ENCODE results near the gene SYS1. TPM values are rescaled to one million over a fixed set of nuclear protein-coding genes. Genes with fewer than 3 reads are reported as not detected.

The SYS1 gene
- polyA plus RNA-seq, 1 of the 3 experiments (the other 2 are of a cell fraction): 26.5 TPM

DNA sequence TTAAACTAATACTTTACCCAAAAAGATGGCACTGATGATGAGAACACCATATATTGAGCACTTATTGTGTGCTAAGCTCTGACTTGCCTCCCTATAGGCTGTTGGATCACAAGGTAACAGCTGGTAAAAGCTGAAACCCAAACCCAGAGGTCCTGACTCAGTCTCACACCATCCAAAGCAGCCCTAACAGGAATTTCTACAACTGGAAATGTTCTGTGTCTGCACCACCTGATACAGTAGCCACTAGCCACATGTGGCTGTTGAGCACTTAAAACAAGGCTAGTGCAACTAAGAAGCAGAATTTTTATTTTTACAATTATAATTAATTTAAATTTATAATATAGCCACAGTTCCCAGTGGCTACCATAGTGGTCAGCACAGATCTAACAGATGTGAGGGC, 39.2 kb upstream of the SYS1 start:
- TF ChIP-seq, protein P1, sequence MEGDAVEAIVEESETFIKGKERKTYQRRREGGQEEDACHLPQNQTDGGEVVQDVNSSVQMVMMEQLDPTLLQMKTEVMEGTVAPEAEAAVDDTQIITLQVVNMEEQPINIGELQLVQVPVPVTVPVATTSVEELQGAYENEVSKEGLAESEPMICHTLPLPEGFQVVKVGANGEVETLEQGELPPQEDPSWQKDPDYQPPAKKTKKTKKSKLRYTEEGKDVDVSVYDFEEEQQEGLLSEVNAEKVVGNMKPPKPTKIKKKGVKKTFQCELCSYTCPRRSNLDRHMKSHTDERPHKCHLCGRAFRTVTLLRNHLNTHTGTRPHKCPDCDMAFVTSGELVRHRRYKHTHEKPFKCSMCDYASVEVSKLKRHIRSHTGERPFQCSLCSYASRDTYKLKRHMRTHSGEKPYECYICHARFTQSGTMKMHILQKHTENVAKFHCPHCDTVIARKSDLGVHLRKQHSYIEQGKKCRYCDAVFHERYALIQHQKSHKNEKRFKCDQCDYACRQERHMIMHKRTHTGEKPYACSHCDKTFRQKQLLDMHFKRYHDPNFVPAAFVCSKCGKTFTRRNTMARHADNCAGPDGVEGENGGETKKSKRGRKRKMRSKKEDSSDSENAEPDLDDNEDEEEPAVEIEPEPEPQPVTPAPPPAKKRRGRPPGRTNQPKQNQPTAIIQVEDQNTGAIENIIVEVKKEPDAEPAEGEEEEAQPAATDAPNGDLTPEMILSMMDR (IDR thresholded peaks at IDR 0.05): no peak
- TF ChIP-seq RCOR1 (IDR thresholded peaks at IDR 0.05; ENCODE audit: low read length): no peak
- no peak for TF ChIP-seq EP300 (IDR thresholded peaks at IDR 0.05; ENCODE audit: borderline replicate concordance in 1 of 2, low read depth in 1 of 2, low read length in 1 of 2)
- no peak for TF ChIP-seq TCF12 (IDR thresholded peaks at IDR 0.05)
- TF ChIP-seq RFX5 (IDR thresholded peaks at IDR 0.05; ENCODE audit: low read length): no peak
- no peak for TF ChIP-seq EZH2phosphoT487 (IDR thresholded peaks at IDR 0.05; ENCODE audit: borderline replicate concordance, low read depth)
- TF ChIP-seq, protein P2, sequence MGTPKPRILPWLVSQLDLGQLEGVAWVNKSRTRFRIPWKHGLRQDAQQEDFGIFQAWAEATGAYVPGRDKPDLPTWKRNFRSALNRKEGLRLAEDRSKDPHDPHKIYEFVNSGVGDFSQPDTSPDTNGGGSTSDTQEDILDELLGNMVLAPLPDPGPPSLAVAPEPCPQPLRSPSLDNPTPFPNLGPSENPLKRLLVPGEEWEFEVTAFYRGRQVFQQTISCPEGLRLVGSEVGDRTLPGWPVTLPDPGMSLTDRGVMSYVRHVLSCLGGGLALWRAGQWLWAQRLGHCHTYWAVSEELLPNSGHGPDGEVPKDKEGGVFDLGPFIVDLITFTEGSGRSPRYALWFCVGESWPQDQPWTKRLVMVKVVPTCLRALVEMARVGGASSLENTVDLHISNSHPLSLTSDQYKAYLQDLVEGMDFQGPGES (IDR thresholded peaks at IDR 0.05; ENCODE audit: low read depth, low read length): no peak
- Histone ChIP-seq H3F3A (replicated peaks; ENCODE audit: insufficient read depth) (peaks cover 4% of the 10 kb centered on the region), H3K9ac (no peak overlapping the region), H2AFZ (ENCODE audit: low read depth) (no peak overlapping the region), H3K4me2 (no peak overlapping the region), H3K27ac (ENCODE audit: low read depth in 2 of 2, low read length in 1 of 2) (no peak overlapping the region), H3K9me3 (no peaks in the 10 kb centered on the region), H3K79me2 (ENCODE audit: insufficient read depth) (no peaks in the 10 kb centered on the region), H3K27me3 (ENCODE audit: insufficient read depth) (no peaks in the 10 kb centered on the region), H3K4me3 (ENCODE audit: low read depth in 2 of 2, low read length in 1 of 2) (no peak overlapping the region), H4K20me1 (ENCODE audit: insufficient read depth) (no peaks in the 10 kb centered on the region), H3K4me1 (ENCODE audit: control insufficient read depth in 1 of 2, insufficient read depth in 2 of 2, low read depth in 1 of 2, low read length in 1 of 2) (peaks cover 0 to 8% of the 10 kb centered on the region in 2 experiments; a peak in 1 of 4 replicates), H3K9me2 (no peaks in the 10 kb centered on the region), H3K36me3 (replicated peaks in 1 of 2; ENCODE audit: control insufficient read depth in 1 of 2, insufficient read depth in 2 of 2, low read length in 1 of 2) (peaks cover 7 to 22% of the 10 kb centered on the region in 2 experiments)
- DNase-seq: no peak
- ChIA-PET CTCF (interaction anchor here (1.3 to 9.8 kb wide), 6 partner anchors 16 to 128 kb away, joined by 3 to 122 read pairs (median 30); partner anchors contain the start of gene SYS1), POLR2A (no interaction called here)

DNA sequence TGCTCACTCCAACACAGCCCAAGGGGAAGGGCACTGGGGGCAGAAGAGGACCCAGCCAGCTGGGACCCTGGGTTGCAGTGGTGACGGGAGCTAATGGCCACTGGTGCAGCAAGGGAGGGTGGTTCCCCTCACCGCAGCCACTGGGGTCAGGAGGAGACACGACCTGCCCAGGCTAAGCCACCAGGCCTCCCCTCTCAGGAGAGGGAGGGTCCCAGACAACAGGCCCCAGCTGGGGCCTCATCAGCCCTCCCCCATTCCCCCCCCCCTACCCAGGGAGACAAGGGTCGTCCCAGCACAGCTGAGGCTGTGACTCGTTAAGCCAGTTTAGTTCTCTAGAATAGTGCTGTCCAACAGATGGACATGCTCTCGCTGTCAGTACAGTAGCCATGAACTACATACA, 37.6 kb upstream of the SYS1 start:
- Histone ChIP-seq H2AFZ (ENCODE audit: low read depth) (no peak overlapping the region), H3K79me2 (ENCODE audit: insufficient read depth) (no peaks in the 10 kb centered on the region), H3K27ac (ENCODE audit: low read depth in 2 of 2, low read length in 1 of 2) (no peak overlapping the region), H3K4me3 (ENCODE audit: low read depth in 2 of 2, low read length in 1 of 2) (no peak overlapping the region), H3K9me2 (no peaks in the 10 kb centered on the region), H3K27me3 (ENCODE audit: insufficient read depth) (no peaks in the 10 kb centered on the region), H3K9ac (no peak overlapping the region), H3K9me3 (no peaks in the 10 kb centered on the region), H3K4me1 (ENCODE audit: control insufficient read depth in 1 of 2, insufficient read depth in 2 of 2, low read depth in 1 of 2, low read length in 1 of 2) (peaks cover 0 to 8% of the 10 kb centered on the region in 2 experiments; a peak in 1 of 4 replicates), H4K20me1 (ENCODE audit: insufficient read depth) (no peaks in the 10 kb centered on the region), H3K36me3 (replicated peaks in 1 of 2; ENCODE audit: control insufficient read depth in 1 of 2, insufficient read depth in 2 of 2, low read length in 1 of 2) (peaks cover 18 to 37% of the 10 kb centered on the region in 2 experiments), H3K4me2 (no peak overlapping the region), H3F3A (replicated peaks; ENCODE audit: insufficient read depth) (peaks cover 4% of the 10 kb centered on the region)
- CTCF ChIA-PET: interaction anchor here (0.7 to 2.1 kb wide), 8 partner anchors 30 to 446 kb away, joined by 3 to 16 read pairs (median 5); no protein-coding TSS in a partner anchor
- 91% methylated on average over 4 of the region's 6 CpGs for WGBS (ENCODE audit: low lambda C conversion rate)
- TF ChIP-seq NRF1 (IDR thresholded peaks at IDR 0.05; ENCODE audit: low read depth, low read length) (no peak), SMC3 (IDR thresholded peaks at IDR 0.05; ENCODE audit: low read depth, low read length) (no peak), JUND (IDR thresholded peaks at IDR 0.05) (no peak), NFIC (IDR thresholded peaks at IDR 0.05; ENCODE audit: borderline replicate concordance) (no peak), TAF1 (IDR thresholded peaks at IDR 0.05; ENCODE audit: borderline replicate concordance, low read depth, low read length) (no peak), SIN3A (IDR thresholded peaks at IDR 0.05; ENCODE audit: borderline replicate concordance, low read depth, low read length) (no peak), FOXJ3 (CRISPR knock-in tag; IDR thresholded peaks at IDR 0.05) (no peak), RXRA (IDR thresholded peaks at IDR 0.05; ENCODE audit: borderline replicate concordance, low read depth) (no peak)
- POLR2A ChIA-PET: interaction anchor here (1.1 kb wide), 1 partner anchor 102 kb away, joined by 4 read pairs; no protein-coding TSS in a partner anchor
- no peak for DNase-seq
